DMS153 (cell line): ENCODE results near the gene TSHZ1.
"Not testable (repeated sequence)": the region's sequence is repeated elsewhere in the genome, so short reads cannot be mapped to it uniquely, and the experiment has no call there.

Experiments
- DNase-seq: peaks from one replicate; lab custom pipeline; 2025; lab: John Stamatoyannopoulos, UW

Gene TSHZ1

GRCh38 chr18:75316826-75317225, 106.2 kb downstream of the TSHZ1 start:
- no peak for DNase-seq

- DNase-seq, result no peak
Observed at GRCh38 chr18:75317300-75317699, 106.7 kb downstream of the TSHZ1 start.

- no peak for DNase-seq
Observed at GRCh38 chr18:75317703-75318102, 107.1 kb downstream of the TSHZ1 start.

- DNase-seq, result no peak
Observed at GRCh38 chr18:75319905-75320304, 109.3 kb downstream of the TSHZ1 start.

- DNase-seq, result no peak
Observed at GRCh38 chr18:75320506-75320905, 109.9 kb downstream of the TSHZ1 start.

GRCh38 chr18:75321431-75321830, 110.8 kb downstream of the TSHZ1 start:
- no peak for DNase-seq

GRCh38 chr18:75322206-75322605, 111.6 kb downstream of the TSHZ1 start:
- no peak for DNase-seq

- DNase-seq, result no peak
Observed at GRCh38 chr18:75323821-75324585, 113.4 kb downstream of the TSHZ1 start.

GRCh38 chr18:75324686-75325257, 114.2 kb downstream of the TSHZ1 start:
- no peak for DNase-seq

GRCh38 chr18:75329753-75330152, 119.2 kb downstream of the TSHZ1 start:
- not testable (repeated sequence) for DNase-seq

- no peak for DNase-seq
Observed at GRCh38 chr18:75330308-75330707, 119.7 kb downstream of the TSHZ1 start.

- no peak for DNase-seq
Observed at GRCh38 chr18:75334869-75335268, 124.3 kb downstream of the TSHZ1 start.

- no peak for DNase-seq
Observed at GRCh38 chr18:75335511-75335910, 124.9 kb downstream of the TSHZ1 start.

GRCh38 chr18:75336767-75337166, 126.2 kb downstream of the TSHZ1 start:
- no peak for DNase-seq

- no peak for DNase-seq
Observed at GRCh38 chr18:75337348-75337747, 126.8 kb downstream of the TSHZ1 start.

GRCh38 chr18:75338631-75339030, 128.0 kb downstream of the TSHZ1 start:
- DNase-seq, result no peak
